Nephron progenitor cell (in vitro differentiated cells): Measurements from ENCODE around the gene ALG2.

Experiments
- DNase-seq: peaks from one replicate; pipeline ENCODE4 v3.0.0; 2021
- H3K27ac Mint-ChIP-seq: 2 replicates; pipeline ENCODE4 v1.8.0; 2021; ENCODE audit warnings: mild to moderate bottlenecking, moderate library complexity, mixed read lengths
- H3K27me3 Mint-ChIP-seq: 2 replicates; pipeline ENCODE4 v1.8.0; 2021; ENCODE audit warnings: mild to moderate bottlenecking, low read depth, mixed read lengths; ENCODE audit not compliant: poor library complexity
- H3K36me3 Mint-ChIP-seq: 2 replicates; pipeline ENCODE4 v1.8.0; 2021; ENCODE audit warnings: low read depth, mixed read lengths
- H3K4me1 Mint-ChIP-seq: 2 replicates; pipeline ENCODE4 v1.8.0; 2021; ENCODE audit warnings: mixed read lengths
- H3K4me3 Mint-ChIP-seq: 2 replicates; pipeline ENCODE4 v1.8.0; 2021; ENCODE audit warnings: mild to moderate bottlenecking, moderate library complexity, mixed read lengths
- H3K9me3 Mint-ChIP-seq: 2 replicates; pipeline ENCODE4 v1.8.0; 2021; ENCODE audit warnings: mild to moderate bottlenecking, moderate library complexity, mixed read lengths
- CTCF ChIP-seq: fragments of 200-600 bp; sonication (generic); IDR thresholded peaks from 2 replicates; pipeline ENCODE4 v1.5.0; 2021; ENCODE audit warnings: antibody characterized with exemption

Gene ALG2

GRCh38 chr9:99171225-99172123, 50.3 kb downstream of the ALG2 start:
- no peak for TF ChIP-seq CTCF
- Mint-ChIP-seq H3K36me3 (no peaks in the 10 kb centered on the region), H3K27ac (peak overlapping the region; percentile 88), H3K4me1 (peaks cover 75% of the 10 kb centered on the region), H3K9me3 (no peaks in the 10 kb centered on the region), H3K27me3 (peaks cover 14% of the 10 kb centered on the region), H3K4me3 (peak overlapping the region; percentile 55)
- no peak for DNase-seq

- Mint-ChIP-seq H3K36me3 (no peaks in the 10 kb centered on the region), H3K9me3 (no peaks in the 10 kb centered on the region), H3K27ac (peak overlapping the region; percentile 92), H3K27me3 (peaks cover 11% of the 10 kb centered on the region), H3K4me3 (peak overlapping the region; percentile 76), H3K4me1 (peaks cover 71% of the 10 kb centered on the region)
- peak; percentile 64 for DNase-seq
- TF ChIP-seq CTCF: peak; percentile 50
Observed at GRCh38 chr9:99169982-99170761, 51.6 kb downstream of the ALG2 start.

- Mint-ChIP-seq H3K27me3 (peaks cover 11% of the 10 kb centered on the region), H3K4me3 (peak overlapping the region; percentile 40), H3K4me1 (peaks cover 67% of the 10 kb centered on the region), H3K36me3 (no peaks in the 10 kb centered on the region), H3K9me3 (no peaks in the 10 kb centered on the region), H3K27ac (no peak overlapping the region)
- no peak for TF ChIP-seq CTCF
- no peak for DNase-seq
Observed at GRCh38 chr9:99169086-99169485, 52.7 kb downstream of the ALG2 start.

GRCh38 chr9:99167694-99168093, 54.0 kb downstream of the ALG2 start:
- no peak for DNase-seq
- Mint-ChIP-seq H3K9me3 (no peaks in the 10 kb centered on the region), H3K27me3 (peaks cover 11% of the 10 kb centered on the region), H3K4me3 (no peak overlapping the region), H3K4me1 (peaks cover 57% of the 10 kb centered on the region), H3K36me3 (no peaks in the 10 kb centered on the region), H3K27ac (no peak overlapping the region)
- TF ChIP-seq CTCF: no peak

GRCh38 chr9:99167119-99167518, 54.6 kb downstream of the ALG2 start:
- Mint-ChIP-seq H3K4me3 (no peak overlapping the region), H3K4me1 (peaks cover 53% of the 10 kb centered on the region), H3K9me3 (no peaks in the 10 kb centered on the region), H3K27me3 (peaks cover 11% of the 10 kb centered on the region), H3K36me3 (no peaks in the 10 kb centered on the region), H3K27ac (no peak overlapping the region)
- no peak for TF ChIP-seq CTCF
- no peak for DNase-seq
